ENCODE data around the gene QSOX1. TPM values are rescaled to one million over a fixed set of nuclear protein-coding genes. Genes with fewer than 3 reads are reported as not detected.

The QSOX1 gene
- total and polyA plus RNA-seq, 2 of the 4 experiments (the other 2 are of a cell fraction) = 102 to 791 TPM

DNA sequence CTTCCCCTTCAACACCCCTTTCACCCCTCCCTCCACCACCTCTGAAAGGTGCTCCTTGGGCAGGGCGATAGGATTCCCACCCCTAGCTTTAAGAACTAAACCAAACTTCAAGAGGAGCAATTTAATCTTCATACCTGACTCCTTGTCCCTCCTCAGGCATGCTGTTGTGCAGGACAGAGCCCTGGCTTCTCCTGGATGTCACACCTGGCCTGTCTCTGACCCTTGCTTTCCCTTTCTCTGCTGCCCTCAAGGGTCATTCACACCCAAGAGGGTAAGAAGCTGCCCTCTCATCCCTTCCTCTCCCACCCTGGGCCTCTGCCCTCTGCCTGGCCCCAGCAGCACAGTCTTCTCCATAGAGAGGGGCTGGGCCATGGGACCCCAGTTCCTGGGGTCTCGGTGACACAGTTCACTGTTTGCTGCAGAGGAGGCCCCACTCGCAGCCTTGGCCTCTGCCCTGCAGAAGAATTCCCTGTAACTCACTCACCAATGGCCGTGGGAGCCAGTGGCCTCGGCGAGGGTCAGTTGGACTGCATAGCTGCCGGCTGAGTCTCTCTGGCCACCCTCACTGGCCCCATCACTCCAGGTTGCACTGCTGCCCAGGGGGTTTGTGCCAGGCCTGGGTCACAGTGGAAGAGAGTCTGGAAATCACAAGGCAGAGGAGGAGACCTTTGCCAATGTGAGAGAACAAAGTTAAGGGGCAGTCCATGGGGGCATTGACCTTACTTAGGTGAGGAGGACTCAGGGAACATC lies 47.0 kb downstream of the QSOX1 start:
- H2AFZ ChIP-seq (replicated peaks; ENCODE audit: low read length, poor library complexity) = peak overlapping the region; percentile 41
- H3K27me3 ChIP-seq (ENCODE audit: control insufficient read depth, insufficient read depth, low read length) = no peaks in the 10 kb centered on the region
- CTCF ChIA-PET = no interaction called here
- no peak for ATAC-seq (ENCODE audit: low read depth)
- peaks cover 54% of the 10 kb centered on the region for H4K20me1 ChIP-seq (ENCODE audit: insufficient read depth, low read length)
- no peak overlapping the region for H3K4me2 ChIP-seq (ENCODE audit: low read depth, low read length)
- no peak overlapping the region for H3K9ac ChIP-seq (ENCODE audit: low read depth, low read length)
- dilution Hi-C loops (cut with HindIII; ENCODE audit: low sequenced_read_pairs, unreplicated experiment) (no loop called here), in situ Hi-C loops (cut with MboI; ENCODE audit: low sequenced_read_pairs) (no loop called here), intact Hi-C loops (cut with micrococcal nuclease) (loop anchor here (5.0 kb wide), 1 partner anchor 281 kb away; no protein-coding TSS in a partner anchor)
- no peaks in the 10 kb centered on the region for H3K9me3 ChIP-seq (ENCODE audit: control insufficient read depth, insufficient read depth, low read length)
- BruUV-seq (replicated peaks) = no TSS peak
- no peak overlapping the region for H3K27ac ChIP-seq (ENCODE audit: insufficient read depth, low read length)
- H2BK15ac ChIP-seq (ENCODE audit: low read depth, low read length) = no peak overlapping the region
- no peak overlapping the region for H2BK120ac ChIP-seq (ENCODE audit: low read depth, low read length)
- no peak overlapping the region for H3K18ac ChIP-seq (ENCODE audit: low read depth, low read length)
- H4K8ac ChIP-seq (ENCODE audit: low read depth in 2 of 2, low read length in 2 of 2) = no peak overlapping the region
- peak overlapping the region; percentile 10 for H2AK9ac ChIP-seq (replicated peaks; ENCODE audit: low read depth, low read length, poor library complexity)
- H4K5ac ChIP-seq (ENCODE audit: low read depth, low read length) = no peak overlapping the region
- H3K9me1 ChIP-seq (ENCODE audit: insufficient read depth, low read length) = peaks cover 16% of the 10 kb centered on the region
- 100% methylated on average over 1 of the region's 7 CpGs; no CpG with 5 or more reads in 1 of the 2 experiments for WGBS, 2 experiments (ENCODE audit: extremely low coverage in 2 of 2, insufficient read length in 1 of 2)
- H2BK20ac ChIP-seq (ENCODE audit: low read depth, low read length) = no peak overlapping the region
- no peak overlapping the region for H3K4ac ChIP-seq (ENCODE audit: low read depth, low read length)
- H3K4me1 ChIP-seq (ENCODE audit: control insufficient read depth, insufficient read depth, low read length) = no peaks in the 10 kb centered on the region; the same call in 1 of the 2 replicates
- TF ChIP-seq RCOR1 (IDR thresholded peaks at IDR 0.05; ENCODE audit: insufficient replicate concordance, low read length) (no peak), FOS (IDR thresholded peaks at IDR 0.05; ENCODE audit: low read depth, low read length) (no peak), CHD1 (IDR thresholded peaks at IDR 0.05; ENCODE audit: low read depth, low read length) (no peak), MXI1 (IDR thresholded peaks at IDR 0.05; ENCODE audit: borderline replicate concordance, low read depth, low read length) (no peak), BHLHE40 (IDR thresholded peaks at IDR 0.05; ENCODE audit: low read depth, low read length) (no peak), MAZ (IDR thresholded peaks at IDR 0.05; ENCODE audit: borderline replicate concordance, low read depth, low read length) (no peak), POLR2A (IDR thresholded peaks at IDR 0.05; ENCODE audit: low read depth, low read length) (no peak), MAFK (IDR thresholded peaks at IDR 0.05; ENCODE audit: low read depth, low read length) (no peak), RAD21 (IDR thresholded peaks at IDR 0.05; ENCODE audit: low read length) (no peak)
- TF ChIP-seq, protein P1, sequence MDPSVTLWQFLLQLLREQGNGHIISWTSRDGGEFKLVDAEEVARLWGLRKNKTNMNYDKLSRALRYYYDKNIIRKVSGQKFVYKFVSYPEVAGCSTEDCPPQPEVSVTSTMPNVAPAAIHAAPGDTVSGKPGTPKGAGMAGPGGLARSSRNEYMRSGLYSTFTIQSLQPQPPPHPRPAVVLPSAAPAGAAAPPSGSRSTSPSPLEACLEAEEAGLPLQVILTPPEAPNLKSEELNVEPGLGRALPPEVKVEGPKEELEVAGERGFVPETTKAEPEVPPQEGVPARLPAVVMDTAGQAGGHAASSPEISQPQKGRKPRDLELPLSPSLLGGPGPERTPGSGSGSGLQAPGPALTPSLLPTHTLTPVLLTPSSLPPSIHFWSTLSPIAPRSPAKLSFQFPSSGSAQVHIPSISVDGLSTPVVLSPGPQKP (IDR thresholded peaks at IDR 0.05; ENCODE audit: borderline replicate concordance, low read depth, low read length) = no peak
- peaks cover 54% of the 10 kb centered on the region for H3K36me3 ChIP-seq (ENCODE audit: control insufficient read depth, insufficient read depth, low read length)
- H4K91ac ChIP-seq (ENCODE audit: insufficient read depth, low read depth, low read length) = no peak overlapping the region
- no peak overlapping the region for H3K56ac ChIP-seq (ENCODE audit: extremely low read depth, insufficient read depth, low read length)
- peak overlapping the region; percentile 23; the same call in 1 of the 2 replicates for H3K14ac ChIP-seq (replicated peaks; ENCODE audit: low read depth, low read length)
- H3K23ac ChIP-seq (ENCODE audit: low read depth, low read length) = no peak overlapping the region; the same call in 1 of the 2 replicates
- DNase-seq = no peak
- no peak overlapping the region for H3K4me3 ChIP-seq (ENCODE audit: insufficient read depth, low read depth, low read length)
- H2BK5ac ChIP-seq (ENCODE audit: low read depth, low read length, poor library complexity, severe bottlenecking) = no peak overlapping the region
- H2AK5ac ChIP-seq (ENCODE audit: low read depth, low read length) = no peak overlapping the region
- POLR2A ChIA-PET (ENCODE audit: unreplicated experiment) = no interaction called here
- H3K79me1 ChIP-seq (ENCODE audit: low read depth in 1 of 2, low read length in 2 of 2) = 0 out of 4 replicates have a peak, but pooled peaks cover 0 to 7% of the 10 kb centered on the region in 2 experiments
